HG03460 (cell line): ENCODE data around the gene GVQW3.
A peak's percentile ranks its signal among the peaks of the same experiment; 100 is the strongest.
"Not testable (repeated sequence)": the region's sequence is repeated elsewhere in the genome, so short reads cannot be mapped to it uniquely, and the experiment has no call there.

Source experiments
- ATAC-seq: cut with Tn5 transposase; IDR thresholded peaks from one replicate; pipeline ENCODE4 v1.9.1; 2021; ENCODE audit not compliant: unreplicated experiment

GVQW3 gene

DNA sequence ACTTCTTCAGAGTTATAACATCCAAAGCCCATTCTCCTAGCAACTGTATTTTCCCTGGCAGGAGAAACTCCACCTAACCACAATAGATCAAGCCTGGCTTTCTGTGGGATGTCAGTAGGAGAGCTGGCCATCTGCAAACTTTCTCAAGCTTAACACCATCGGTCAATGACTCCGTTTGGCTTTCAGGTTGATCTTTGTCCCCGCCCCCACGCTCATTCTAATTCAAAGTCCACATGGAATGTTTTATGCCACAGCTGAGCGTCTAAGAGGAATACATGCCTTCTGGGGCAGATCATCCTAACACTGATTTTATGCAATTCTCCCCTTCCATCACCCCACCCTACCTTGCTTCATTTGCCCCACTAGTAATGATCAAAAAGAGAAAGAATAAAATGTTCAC, 4.8 kb downstream of the GVQW3 start:
- ATAC-seq = no peak

DNA sequence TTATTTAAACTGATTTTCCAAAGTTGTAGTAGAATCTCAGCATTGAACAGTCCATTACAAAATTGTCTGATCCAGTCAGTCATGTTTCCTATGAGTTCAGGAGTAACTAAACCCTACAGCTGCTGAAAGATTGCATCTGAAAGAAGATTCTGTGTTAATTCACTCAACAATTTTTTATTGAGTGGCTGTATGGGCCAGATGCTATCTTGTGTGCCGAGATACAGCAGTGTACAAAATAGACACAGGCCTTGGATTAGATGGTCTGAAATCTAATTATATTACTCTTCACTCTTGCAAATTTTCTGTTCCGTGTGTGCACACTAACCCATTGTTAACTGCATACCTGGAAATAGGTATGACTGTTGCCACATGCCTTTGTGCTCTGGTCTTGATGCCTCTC, 7.3 kb downstream of the GVQW3 start:
- no peak for ATAC-seq

DNA sequence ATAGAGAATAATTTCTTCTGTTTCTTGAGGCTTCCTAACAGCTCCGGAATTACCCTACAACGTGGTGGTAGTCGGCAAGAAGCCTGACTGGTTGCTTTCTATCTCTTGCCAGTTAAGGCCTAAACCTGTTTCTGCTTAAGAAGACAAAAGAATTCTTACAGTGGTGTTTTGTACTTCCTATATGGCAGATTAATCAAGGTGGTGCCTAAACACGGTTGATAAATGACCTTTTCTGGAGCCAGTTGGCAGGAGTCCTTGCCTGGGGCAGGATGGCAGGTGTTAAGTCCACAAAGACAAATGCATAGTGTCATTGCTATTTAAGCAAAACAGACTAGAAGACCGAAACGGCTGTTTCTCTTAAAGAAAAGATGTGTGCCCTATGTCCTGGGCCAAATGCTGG, 9.9 kb downstream of the GVQW3 start:
- ATAC-seq = no peak

DNA sequence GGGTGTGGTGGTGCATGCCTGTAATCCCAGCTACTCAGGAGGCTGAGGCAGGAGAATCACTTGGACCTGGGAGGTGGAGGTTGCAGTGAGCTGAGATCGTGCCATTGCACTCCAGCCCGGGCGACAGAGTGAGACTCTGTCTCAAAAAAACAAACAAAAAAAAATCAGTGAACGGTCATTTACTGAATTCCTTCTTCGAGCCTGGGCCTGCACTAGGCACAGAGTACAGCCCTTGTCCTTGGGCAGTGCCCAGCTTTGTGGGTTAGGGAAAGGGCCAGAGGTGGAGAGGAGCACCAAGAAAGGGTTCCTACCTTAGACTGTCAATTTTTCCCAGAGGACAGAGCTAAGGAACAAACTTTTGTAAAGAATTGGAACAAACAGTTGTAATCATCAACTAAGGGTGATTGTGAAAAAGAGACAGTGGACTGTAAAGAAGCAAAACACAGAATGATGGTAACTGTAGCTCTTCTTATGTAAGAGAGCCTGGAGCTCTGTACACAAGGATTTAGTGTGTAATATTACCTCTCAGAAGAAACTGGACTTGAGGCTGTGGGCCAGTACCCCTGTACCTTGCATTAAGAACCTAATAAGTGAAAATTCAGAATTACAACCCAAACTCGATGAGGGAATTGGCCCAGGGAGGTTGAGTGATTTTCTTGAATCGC, 10.8 kb downstream of the GVQW3 start:
- no peak for ATAC-seq

DNA sequence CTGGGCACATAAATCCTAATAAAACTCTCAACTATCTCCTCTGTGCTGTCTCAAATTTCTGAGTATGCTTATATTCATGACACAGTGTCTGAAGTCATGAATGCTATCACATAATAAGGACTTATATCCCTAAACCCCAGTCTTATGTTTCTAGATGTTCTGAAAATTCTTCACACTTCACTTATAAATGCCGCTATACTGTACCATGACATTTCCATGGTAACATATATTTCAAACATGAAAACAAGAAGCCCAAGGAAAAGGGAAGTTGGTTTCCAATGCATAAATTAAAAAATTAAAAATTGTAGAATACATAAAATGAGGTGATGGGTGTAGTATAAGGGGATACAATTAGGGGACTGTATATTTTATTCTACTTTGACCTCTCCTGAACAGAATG, 11.7 kb downstream of the GVQW3 start:
- no peak for ATAC-seq

DNA sequence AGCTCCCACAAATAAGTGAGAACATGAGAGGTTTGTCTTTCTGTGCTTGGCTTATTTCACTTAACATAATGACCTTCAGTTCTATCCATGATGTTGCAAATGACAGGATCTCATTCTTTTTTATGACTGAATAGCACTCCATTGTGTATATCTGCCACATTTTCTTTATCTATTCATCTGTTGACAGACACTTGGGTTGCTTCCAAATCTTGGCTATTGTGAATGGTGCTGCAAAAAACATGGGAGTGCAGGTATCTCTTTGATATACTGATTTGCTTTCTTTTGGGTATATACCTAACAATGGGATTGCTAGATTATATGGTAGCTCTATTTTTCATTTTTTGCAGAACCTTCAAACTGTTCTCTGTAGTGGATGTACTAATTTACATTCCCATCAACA, 13.3 kb downstream of the GVQW3 start:
- no peak for ATAC-seq

DNA sequence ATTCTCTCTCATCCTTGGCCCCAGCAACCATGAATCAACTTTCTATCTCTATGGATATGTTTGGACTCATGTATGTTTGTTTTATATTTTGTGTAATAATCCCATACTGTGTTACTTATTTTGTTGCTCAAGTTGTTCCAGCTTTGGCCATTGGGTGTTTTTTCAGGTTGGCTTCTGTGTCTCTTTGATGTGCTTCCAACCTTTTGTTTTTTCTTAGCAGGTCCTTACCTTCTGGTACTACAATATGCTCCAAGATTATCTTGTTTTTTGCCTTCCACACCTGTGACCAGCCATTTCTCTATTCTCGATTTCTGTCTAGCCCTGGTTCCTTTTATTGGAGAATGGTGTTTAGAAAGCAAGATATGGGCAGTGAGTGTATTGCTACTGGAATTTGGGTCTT, 14.2 kb downstream of the GVQW3 start:
- no peak for ATAC-seq

DNA sequence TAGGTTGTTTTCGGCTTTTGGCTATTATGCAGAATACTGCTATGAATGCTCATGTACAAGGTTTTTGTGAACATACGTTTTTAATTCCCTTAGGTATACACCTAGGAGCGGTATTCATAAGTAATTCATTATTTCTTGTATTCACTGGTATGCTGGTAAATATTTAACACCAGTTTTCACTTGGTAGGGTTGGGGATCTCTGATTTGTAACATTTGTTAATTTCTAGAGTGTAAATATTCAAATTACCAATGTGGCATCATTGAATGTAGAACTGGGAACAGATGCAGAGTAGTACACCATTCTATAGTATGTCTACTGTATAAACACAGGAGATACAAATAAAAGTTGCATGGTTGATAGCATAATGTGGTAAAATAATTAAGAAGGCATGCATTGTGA, 16.3 kb downstream of the GVQW3 start:
- ATAC-seq = peak; percentile 82

DNA sequence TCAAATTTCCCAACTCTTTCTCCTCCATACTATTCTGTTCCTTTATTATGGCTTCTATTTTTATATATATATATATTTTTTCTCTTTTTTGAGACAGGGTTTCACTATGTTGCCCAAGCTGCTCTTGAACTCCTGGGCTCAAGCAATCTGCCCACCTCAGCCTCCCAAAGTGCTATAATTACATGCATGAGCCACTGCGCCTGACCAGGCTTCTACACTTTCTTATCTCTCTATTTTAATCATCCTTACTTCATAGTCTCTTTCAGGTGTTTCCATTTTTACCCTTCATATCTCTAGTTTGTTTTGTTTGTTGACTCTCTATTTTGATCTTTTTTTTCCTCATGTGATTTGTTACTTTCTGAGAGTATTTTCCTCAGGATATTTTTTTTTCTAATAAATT, 19.8 kb downstream of the GVQW3 start:
- no peak for ATAC-seq

DNA sequence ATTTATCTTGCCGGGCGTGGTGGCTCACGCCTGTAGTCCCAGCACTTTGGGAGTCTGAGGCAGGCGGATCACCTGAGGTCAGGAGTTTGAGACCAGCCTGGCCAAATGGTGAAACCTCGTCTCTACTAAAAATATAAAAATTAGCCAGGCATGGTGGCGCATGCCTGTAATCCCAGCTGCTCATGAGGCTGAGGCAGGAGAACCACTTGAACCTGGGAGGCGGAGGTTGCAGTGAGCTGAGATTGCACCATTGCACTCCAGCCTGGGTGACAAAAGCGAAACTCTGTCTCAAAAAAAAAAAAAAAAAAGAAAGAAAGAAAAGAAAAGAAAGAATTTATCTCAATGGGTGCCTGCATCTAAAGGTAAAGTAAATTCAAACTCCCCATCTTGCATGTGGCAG, 20.4 kb downstream of the GVQW3 start:
- not testable (repeated sequence) for ATAC-seq

DNA sequence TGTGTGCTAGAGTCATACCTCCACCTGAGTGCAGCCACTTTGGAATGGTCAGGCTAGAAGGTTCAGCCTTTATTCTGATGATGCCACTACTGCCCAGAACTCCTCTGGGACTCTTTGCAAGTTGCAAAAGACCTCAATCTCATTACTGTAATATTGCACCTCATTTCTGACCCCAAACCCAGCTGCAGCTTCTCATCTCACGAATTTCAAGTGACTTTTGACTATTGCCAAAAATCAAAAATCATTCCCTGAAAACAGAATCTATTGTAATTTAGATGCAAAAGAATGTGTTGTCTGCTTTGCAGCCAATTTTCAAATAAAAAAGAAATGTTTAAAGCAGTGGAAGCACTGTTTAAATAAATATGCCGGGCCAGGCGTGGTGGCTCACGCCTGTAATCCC, 25.2 kb downstream of the GVQW3 start:
- no peak for ATAC-seq

DNA sequence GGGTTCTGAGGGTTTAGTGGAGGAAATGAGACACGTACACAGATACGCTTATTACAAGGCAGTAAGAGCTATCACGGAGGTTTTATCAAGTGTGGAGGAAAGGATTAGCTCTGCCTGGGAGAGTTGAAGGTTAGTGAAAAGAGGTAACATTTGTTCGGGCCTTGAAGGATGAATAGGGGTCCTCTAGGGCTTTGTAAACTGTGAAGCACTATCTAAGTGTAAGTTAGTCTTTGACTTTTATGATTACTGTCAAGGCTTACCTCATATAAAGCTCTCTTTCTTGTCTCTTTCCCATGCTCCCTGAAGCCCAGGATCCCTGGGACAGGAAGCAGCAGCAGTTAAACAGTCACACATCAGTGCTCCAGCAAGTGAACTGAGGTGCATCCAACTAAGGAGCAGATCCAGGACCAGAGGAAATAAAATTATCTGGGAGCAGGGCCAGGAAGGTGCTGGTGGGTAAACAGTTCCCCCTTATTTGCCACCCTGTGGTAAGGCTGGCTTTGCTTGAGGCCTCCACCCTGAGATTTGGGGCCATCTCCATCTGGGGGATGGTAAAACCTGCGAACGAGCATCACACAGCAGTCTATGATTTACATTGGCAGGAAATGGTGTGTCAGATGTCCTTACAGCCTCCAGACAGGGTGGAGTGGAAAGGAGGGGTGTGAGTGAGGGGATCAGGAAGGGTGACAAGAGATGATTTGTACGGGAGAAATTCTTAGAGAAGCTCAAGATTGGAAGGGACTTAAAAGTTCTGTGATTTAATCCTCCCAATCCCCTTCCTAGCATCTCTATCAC, 27.2 kb downstream of the GVQW3 start:
- ATAC-seq = no peak

DNA sequence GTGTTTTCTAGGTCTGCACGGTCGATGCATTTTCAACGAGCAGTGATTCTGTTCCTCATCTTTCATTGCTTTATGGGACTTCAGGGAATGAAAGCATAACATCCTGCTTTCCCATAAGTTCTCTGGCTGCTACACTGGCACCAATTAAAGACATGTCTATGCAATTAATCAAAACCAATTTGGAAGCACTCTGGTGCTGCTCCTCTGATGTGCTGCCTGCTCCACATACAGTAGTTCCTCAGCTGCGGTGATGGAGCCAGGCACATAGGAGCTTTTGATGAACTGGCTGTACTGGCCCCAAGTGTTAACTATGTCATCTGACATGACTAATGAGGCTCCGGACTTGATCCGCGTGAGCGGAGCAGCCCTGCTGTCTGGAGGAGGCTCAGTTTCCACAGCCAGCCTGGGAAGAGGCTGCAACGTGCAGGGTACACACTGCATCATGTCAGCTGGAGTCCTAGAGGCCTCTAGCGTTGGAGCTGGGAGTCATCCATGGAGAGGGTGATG, 29.8 kb downstream of the GVQW3 start:
- no peak for ATAC-seq

DNA sequence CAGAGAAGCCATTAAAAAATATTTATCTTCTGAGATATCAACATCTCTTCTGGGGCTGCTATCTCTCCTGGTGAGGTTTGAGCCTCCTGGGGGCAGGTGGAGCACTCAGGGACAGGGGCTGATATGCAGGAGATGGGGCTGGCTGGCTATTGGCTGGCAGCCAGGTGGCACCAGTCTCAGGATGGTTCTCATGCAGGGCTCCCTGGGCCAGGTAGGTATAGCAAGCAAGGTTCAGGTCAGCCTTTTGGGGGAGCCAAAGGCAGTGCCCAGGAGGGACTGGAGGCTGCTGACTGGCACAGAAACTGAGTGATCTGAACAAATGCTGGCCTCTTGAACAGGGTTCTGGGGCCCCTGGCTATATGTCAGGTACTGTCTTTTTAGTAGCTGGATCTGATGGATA, 34.0 kb downstream of the GVQW3 start:
- ATAC-seq = no peak

DNA sequence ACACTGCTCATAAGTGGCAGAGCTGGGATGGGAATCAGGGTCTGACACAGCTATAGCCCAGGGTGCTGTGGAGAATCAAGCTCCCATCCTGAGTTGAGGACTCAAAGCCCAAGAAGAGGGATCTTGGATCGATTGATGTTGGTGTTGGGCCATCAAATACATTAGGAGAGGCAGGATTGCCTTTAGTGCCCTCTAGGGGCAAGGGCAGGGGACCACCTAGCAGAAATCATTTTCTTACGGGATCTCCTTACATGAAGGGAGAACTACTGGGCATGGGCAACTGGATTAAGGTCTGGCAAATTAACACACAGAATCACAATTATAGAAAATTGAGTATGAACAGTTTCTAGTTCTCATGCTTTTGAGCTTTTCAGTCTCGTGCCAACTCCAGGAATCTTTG, 38.8 kb downstream of the GVQW3 start:
- no peak for ATAC-seq

DNA sequence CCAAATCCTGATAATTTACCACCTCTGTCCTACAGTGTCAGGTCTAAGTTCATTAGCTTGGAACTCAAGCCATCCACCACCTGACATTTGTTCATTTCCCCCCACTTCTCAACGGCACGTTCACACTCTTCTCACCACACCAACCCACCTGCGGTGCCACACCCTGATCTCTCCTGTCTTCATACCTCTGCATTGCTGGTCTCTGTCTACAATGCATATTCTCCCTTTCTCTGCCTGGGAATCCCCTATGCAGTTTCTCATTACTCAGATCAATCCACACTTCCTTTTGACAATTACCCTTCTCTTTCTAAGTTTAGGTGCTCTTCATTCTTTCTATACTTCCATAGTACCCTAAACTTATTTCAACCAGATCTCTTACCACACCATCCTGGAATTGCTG, 43.3 kb downstream of the GVQW3 start:
- no peak for ATAC-seq

DNA sequence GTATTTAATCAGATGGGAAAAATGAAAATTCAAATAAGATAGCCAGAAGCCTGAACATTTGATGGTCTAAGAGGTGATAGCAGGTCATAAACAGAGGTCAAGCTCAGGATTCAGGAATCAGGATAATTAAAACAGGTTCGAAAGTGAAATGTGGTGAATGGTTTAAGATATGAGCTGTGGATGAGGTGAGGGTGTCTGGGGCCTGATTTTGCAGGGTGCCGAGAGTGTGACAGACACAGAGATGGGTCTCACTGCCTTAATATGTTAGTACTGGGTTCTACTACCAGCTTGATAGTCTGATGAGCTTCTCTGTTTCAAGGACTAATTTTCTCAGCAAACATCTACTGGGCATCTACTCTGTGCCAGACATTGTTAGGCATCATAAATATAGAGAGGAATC, 43.8 kb downstream of the GVQW3 start:
- ATAC-seq = no peak

DNA sequence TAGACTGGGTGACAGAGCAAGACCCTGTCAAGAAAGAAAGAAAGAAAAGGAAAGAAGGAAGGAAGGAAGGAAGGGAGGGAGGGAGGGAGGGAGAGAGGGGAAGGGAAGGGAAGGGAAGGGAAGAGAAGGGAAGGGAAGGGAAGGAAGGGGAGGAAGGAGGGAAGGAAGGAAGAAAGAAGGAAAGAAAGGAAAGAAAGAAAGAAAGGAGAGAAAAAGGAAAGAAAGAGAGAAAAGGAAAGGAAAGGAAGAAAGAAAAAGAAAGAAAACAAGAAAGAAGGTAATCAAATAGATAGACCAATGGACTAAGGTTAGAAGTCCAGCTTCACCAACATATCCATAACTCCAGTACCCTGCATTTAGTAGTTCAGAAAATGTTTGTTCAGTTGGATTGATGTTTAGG, 45.5 kb downstream of the GVQW3 start:
- no peak for ATAC-seq

DNA sequence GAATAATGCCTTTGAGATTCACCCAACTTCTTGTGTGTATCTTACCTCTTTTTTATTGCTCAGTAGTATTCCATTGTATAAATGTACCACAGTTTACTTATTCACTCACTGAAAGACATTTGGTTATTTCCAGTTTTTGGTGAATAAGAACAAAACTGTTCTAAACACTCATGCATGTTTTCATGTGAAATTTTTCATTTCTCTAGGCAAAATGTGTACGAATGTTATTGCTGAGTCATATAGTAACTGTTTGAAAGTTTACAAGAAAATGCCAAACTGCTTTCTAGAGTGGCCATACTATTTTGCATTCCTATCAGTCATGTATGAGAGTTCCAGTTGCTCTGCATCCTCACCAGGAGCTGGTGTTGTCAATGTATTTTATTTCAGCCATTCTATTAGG, 54.9 kb downstream of the GVQW3 start:
- no peak for ATAC-seq

DNA sequence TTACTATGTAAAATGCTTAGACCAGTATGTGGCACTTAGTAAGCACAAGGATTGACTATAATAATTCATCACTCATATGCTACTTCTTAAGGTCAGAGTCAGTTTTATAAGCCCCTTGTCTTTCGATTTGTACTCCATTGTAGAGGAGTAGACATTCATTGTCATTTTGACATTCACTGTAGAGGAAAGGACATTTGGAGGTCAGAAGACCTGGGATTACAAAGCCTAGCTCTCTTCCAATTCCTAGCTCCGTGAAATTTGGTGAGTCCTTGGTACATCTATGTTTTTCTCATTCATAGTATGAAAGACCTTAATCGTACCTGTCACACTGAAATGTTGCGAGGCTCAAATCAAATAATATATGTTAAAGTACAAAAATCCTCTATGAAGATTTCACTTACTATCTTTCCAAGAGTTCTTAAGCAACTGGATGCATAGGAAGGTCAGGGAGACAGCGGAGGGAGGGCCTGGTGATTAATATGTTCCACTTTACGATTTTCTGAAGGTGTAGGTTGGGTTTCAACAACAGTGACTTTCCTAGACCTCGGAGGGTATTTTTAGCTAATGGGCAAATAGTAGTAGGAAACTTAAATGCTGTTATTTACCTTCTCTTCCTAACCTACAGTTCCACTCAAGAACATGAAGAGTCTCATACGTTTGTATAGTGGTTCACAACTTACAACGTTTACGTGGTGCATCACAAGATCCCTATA, 62.3 kb downstream of the GVQW3 start:
- no peak for ATAC-seq

DNA sequence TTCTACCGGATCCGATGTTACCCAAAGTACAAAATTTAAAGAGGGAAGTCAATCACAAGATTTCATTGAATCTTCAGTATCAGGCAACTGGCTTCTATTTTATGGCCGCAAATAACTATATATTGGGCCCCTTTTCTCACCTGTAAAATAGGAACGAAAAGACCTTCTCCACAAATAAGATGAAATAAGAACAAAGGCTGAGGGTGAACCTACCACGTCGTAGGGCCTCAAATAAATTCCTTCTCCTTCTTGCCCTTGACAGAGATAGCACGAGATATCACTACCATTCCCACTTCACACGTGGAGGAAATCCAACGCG, 62.9 kb downstream of the GVQW3 start:
- ATAC-seq = no peak
